Adrenal gland (tissue), 12 donors: Measurements from ENCODE around the gene GLIS2. TPM values are rescaled to one million over a fixed set of nuclear protein-coding genes. Genes with fewer than 3 reads are reported as not detected.

Experiments
- DNase-seq, 7 donors: peaks; one replicate each; pipeline ENCODE4 v3.0.0-alpha.2; 2019 to 2020
- H3K27ac ChIP-seq, 5 donors: fragments of 200-600 bp; sonication (generic) in 4 of 5; 1 replicate in 3 of 5; 2 replicates in 2 of 5; pipeline versions ENCODE4 v1.5.1 to v1.8.0; 2016 to 2020; ENCODE audit warnings: mild to moderate bottlenecking in 1 of 5
- H3K27me3 ChIP-seq: fragments of 200-600 bp; 2 replicates; pipeline ENCODE4 v1.8.0; 2021
- H3K36me3 ChIP-seq, 2 donors: fragments of 200-600 bp; replicated peaks in 1 of 2; 1 replicate in 1 of 2; 2 replicates in 1 of 2; pipeline versions ENCODE4 v1.5.1 to v1.8.0; 2018 to 2022
- H3K4me1 ChIP-seq, 2 donors: fragments of 200-600 bp; replicated peaks in 1 of 2; 1 replicate in 1 of 2; 2 replicates in 1 of 2; pipeline versions ENCODE4 v1.5.1 to v1.8.0; 2018 to 2021
- H3K4me3 ChIP-seq, 4 donors: fragments of 200-600 bp; sonication (generic) in 3 of 4; one replicate each; pipeline ENCODE4 v1.5.1; 2016 to 2018
- H3K9me3 ChIP-seq, 3 donors: fragments of 200-600 bp; sonication (generic) in 1 of 3; replicated peaks in 1 of 3; 1 replicate in 2 of 3; 2 replicates in 1 of 3; pipeline versions ENCODE4 v1.5.1 to v1.8.0; 2016 to 2021
- POLR2A ChIP-seq, 2 donors: fragments of 450-650 bp; IDR thresholded peaks; one replicate each; pipeline ENCODE4 v1.6.1; 2017; ENCODE audit warnings: antibody characterized with exemption in 2 of 2, mild to moderate bottlenecking in 2 of 2, moderate library complexity in 1 of 2
- WGBS, 4 donors: extraction: QIAGEN DNeasy Blood & Tissue Kit in 2 of 4; methylation state at CpG; one replicate each; pipeline versions ENCODE4 v1.1.5 to v1.1.7; 2013 to 2017; 5-methylcytosine and 5-hydroxymethylcytosine counted together
- intact Hi-C, 2 donors: fragments of 100-400 bp; cut with DNase I; formaldehyde crosslinking; loops; one replicate each; pipeline versions ENCODE4 v1.14.1 to v1.15.0; 2022 to 2023
- polyA plus RNA-seq, 3 donors: library from polyadenylated mRNA; stranded (reverse); fragments of 200-250 nt in 2 of 3; fragments of 350-450 nt in 1 of 3; fragmentation: Illumina TruSeq in 1 of 3; extraction: RNeasy Lipid Tissue Mini Kit (QIAGEN cat#74804) in 1 of 3; gene quantifications; one replicate each; pipeline ENCODE4 v1.2.3, GENCODE V29; 2013 to 2014
- total RNA-seq, 9 donors: library from RNA; depleted of rRNA in 4 of 9; stranded (reverse); fragments of >200 nt in 4 of 9; fragments of 120-200 nt in 1 of 9; fragmentation: NEBNext Ultra II Directional in 1 of 9; extraction: Animal tissue kit (Norgen Biotek cat#: 25700) in 1 of 9; gene quantifications; one replicate each; pipeline versions ENCODE4 v1.1.0 to v1.2.4, GENCODE V29; 2013 to 2023
- TF ChIP-seq, protein P1 (sequence below), 6 experiments: fragments of 450-650 bp in 4 of 6; fragments of 200-600 bp in 2 of 6; sonication (generic) in 1 of 6; IDR thresholded peaks; 1 replicate in 5 of 6; 2 replicates in 1 of 6; pipeline versions ENCODE4 v1.5.1 to v1.8.0; 2016 to 2021; ENCODE audit warnings: antibody characterized with exemption in 6 of 6, mild to moderate bottlenecking in 2 of 6, moderate library complexity in 1 of 6
- donor health status: healthy with polysubstance abuse.
- donor health status: Bipolar disorder and iron deficiency.
- donor health status: DM: yes; HTN: yes; CAD: no.
- donor health status: DM: no; HTN: no; CAD: no.
- donor health status: DM: no; HTN: no; CAD: no.
- donor health status: DM: yes; HTN: yes; CAD: no.

The GLIS2 gene
- total and polyA plus RNA-seq, 12 donors = 2.0 to 36.2 (median 17.0) TPM

DNA sequence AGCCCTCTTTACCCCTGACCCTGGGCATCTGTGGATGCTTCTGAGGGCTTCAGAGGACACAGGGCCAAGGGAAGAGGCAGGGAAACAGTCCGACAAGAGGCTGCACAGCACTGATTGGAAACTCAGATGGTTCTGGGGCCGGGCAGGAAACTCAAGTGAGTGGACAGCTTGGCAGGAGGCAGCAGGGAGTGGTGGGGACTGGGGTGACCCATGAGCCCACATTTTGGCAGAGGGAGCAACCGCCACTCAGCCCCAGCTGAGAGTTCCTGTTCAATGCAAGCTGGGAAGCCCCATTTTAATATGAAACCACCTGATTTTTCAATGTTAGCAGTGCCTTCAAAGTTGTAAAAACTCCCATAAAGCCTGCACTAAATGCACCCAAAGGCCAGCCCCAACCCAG, 54.3 kb downstream of the GLIS2 start:
- no peak for TF ChIP-seq POLR2A (IDR thresholded peaks at IDR 0.05)
- TF ChIP-seq, protein P1, sequence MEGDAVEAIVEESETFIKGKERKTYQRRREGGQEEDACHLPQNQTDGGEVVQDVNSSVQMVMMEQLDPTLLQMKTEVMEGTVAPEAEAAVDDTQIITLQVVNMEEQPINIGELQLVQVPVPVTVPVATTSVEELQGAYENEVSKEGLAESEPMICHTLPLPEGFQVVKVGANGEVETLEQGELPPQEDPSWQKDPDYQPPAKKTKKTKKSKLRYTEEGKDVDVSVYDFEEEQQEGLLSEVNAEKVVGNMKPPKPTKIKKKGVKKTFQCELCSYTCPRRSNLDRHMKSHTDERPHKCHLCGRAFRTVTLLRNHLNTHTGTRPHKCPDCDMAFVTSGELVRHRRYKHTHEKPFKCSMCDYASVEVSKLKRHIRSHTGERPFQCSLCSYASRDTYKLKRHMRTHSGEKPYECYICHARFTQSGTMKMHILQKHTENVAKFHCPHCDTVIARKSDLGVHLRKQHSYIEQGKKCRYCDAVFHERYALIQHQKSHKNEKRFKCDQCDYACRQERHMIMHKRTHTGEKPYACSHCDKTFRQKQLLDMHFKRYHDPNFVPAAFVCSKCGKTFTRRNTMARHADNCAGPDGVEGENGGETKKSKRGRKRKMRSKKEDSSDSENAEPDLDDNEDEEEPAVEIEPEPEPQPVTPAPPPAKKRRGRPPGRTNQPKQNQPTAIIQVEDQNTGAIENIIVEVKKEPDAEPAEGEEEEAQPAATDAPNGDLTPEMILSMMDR (IDR thresholded peaks at IDR 0.05) = no peak
- Histone ChIP-seq H3K4me1 (peaks cover 17 to 46% of the 10 kb centered on the region in 2 donors), H3K9me3 (no peaks in the 10 kb centered on the region), H3K27ac (peak overlapping the region in 3 of 5 donors; percentile 51 to 90 (median 84)), H3K36me3 (no peaks in the 10 kb centered on the region), H3K4me3 (no peak overlapping the region), H3K27me3 (no peaks in the 10 kb centered on the region)
- intact Hi-C loops = no loop called here
- 68 to 90% (median 77%) methylated on average over 3 of the region's 3 CpGs for WGBS, 4 donors
- no peak for DNase-seq

DNA sequence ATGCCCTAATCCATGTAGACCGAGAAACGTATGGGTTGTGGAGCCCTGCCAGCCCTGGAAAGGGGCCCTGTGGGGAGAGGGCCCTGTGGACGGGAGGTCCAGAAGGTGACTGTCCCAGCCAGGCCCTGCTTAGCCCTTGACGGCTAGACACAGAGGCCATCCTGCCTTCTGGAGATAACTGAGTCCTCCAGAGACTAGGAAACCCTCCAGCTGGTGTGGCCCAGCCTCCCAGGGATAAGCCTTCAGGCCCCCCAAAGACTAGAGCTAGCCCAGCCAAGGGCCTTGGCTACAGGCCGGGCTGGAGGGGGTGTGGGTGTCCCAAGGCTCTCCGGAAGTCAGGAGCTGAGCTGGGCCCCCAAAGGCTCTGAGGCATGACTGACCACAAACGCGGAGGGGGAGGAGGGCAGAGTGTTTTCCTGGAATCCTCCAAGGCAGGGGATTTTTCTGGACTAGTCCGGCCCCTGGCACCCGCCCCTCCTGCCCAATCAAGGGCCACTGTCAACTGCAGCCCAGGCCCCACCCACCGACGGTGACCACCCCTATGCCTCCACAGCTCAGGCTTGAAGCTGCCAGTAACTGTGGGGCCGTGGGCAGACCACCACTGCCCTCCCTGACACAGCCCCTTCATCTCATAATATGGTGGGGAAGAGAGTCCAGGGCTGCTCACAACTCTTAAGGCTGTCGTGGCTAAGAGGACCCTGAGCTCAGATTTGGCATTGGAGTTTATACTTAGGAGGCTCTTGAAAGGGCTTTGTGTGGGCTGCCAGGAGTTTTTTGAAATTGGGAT, 54.9 kb downstream of the GLIS2 start:
- peak in 6 of 7 donors; percentile 60 to 82 (median 70) for DNase-seq
- Histone ChIP-seq H3K27ac (peak overlapping the region in 4 of 5 donors; percentile 37 to 90 (median 68)), H3K36me3 (no peaks in the 10 kb centered on the region), H3K27me3 (no peaks in the 10 kb centered on the region), H3K4me3 (peak overlapping the region in 1 of 4 donors; percentile 60), H3K4me1 (peaks cover 22 to 52% of the 10 kb centered on the region in 2 donors), H3K9me3 (no peaks in the 10 kb centered on the region)
- 68 to 75% (median 71%) methylated on average over 5 to 14 of the region's 14 CpGs for WGBS, 4 donors
- intact Hi-C loops = no loop called here
- TF ChIP-seq, protein P1 (IDR thresholded peaks at IDR 0.05) = no peak
- TF ChIP-seq POLR2A (IDR thresholded peaks at IDR 0.05) = no peak

GRCh38 chr16:4371357-4372000, 55.6 kb downstream of the GLIS2 start, which contains the start of gene VASN:
Gene VASN, plus strand, starts transcription at chr16:4371848. Its CDS starts 9,030 bp downstream, at chr16:4380878.
- WGBS, 4 donors = 2 to 22% (median 11%) methylated on average over 5 to 50 of the region's 50 CpGs
- Histone ChIP-seq H3K4me3 (peak within 1 kb of the TSS in 3 of 4 donors; percentile 29 to 60 (median 42)), H3K36me3 (no peaks in the 10 kb centered on the region), H3K27ac (peak within 1 kb of the TSS in 4 of 5 donors; percentile 37 to 90 (median 68)), H3K9me3 (no peaks in the 10 kb centered on the region), H3K27me3 (no peaks in the 10 kb centered on the region), H3K4me1 (peaks cover 30 to 59% of the 10 kb centered on the region in 2 donors)
- intact Hi-C loops = no loop called here
- DNase-seq = peak; percentile 76 to 87 (median 82)
- TF ChIP-seq POLR2A (IDR thresholded peaks at IDR 0.05) = peak; percentile 92 to 93
- TF ChIP-seq, protein P1 (IDR thresholded peaks at IDR 0.05) = no peak

GRCh38 chr16:4372001-4372577, 56.2 kb downstream of the GLIS2 start:
- Histone ChIP-seq H3K27ac (peak overlapping the region in 4 of 5 donors; percentile 37 to 90 (median 68)), H3K4me1 (peaks cover 35 to 65% of the 10 kb centered on the region in 2 donors), H3K9me3 (no peaks in the 10 kb centered on the region), H3K36me3 (no peaks in the 10 kb centered on the region), H3K27me3 (no peaks in the 10 kb centered on the region), H3K4me3 (peak overlapping the region in 3 of 4 donors; percentile 29 to 60 (median 42))
- intact Hi-C loops = no loop called here
- TF ChIP-seq POLR2A (IDR thresholded peaks at IDR 0.05) = no peak
- TF ChIP-seq, protein P1 (IDR thresholded peaks at IDR 0.05) = no peak
- peak in 1 of 7 donors; percentile 39 for DNase-seq
- WGBS, 4 donors = 7 to 39% (median 9%) methylated on average over 5 to 42 of the region's 43 CpGs
